HG03280 (cell line): ENCODE data around the gene FBH1.
"Not testable (repeated sequence)": the region's sequence is repeated elsewhere in the genome, so short reads cannot be mapped to it uniquely, and the experiment has no call there.

Experiments
- ATAC-seq: cut with Tn5 transposase; IDR thresholded peaks from one replicate; pipeline ENCODE4 v1.9.1; 2021; ENCODE audit warnings: mild to moderate bottlenecking, moderate library complexity; ENCODE audit not compliant: unreplicated experiment

Gene FBH1

DNA sequence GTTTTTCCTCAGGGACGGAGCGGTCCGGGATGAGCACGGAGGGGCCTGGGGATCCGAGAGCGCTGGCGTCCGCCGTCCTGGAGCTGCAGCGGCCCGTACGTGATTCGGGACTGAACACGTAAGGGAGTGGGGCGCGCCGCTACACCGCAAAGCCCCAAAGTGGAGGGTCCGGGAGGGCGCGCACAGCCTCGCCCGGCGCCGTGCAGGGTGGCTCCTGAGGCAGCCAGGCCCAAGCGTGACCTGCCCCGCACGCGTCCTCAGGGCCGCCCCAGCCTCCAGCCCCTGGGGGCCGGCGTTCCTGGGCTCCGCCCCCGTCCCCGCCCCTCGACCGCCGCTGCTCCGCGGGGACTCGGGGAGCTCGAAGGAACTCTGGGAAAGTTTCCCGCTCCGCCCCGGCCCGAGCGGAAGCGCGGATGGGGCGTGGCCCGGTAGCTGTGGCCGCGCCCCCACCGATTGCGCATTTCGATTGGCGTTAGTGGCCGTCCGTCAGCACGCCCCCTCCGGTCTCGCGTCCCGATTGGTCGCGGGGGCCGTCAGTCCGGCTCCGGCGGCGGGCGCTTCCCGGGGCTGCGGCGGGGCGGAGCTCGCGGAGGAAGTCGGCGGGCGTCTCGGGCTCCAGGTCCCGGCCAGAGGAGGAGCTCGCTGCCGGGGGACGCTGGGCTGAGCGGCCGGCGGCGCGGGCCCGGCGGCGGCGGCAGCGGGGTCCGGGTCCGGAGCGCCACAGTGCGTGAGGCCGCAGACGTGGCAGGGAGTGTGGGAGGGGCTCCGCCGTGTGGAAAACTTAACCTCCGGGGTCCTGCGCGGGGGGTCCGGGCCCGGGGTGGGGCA lies at the start of gene FBH1, which contains the start of gene ANKRD16:
Gene FBH1, plus strand, starts transcription at position 620 of the 828 bp plus-strand sequence. Its CDS starts 103 bp downstream, at position 723.
Gene ANKRD16, minus strand, starts transcription at position 270 of the 828 bp plus-strand sequence. CDS start 539 bp downstream, outside the sequence.
- peak; percentile 87 for ATAC-seq

DNA sequence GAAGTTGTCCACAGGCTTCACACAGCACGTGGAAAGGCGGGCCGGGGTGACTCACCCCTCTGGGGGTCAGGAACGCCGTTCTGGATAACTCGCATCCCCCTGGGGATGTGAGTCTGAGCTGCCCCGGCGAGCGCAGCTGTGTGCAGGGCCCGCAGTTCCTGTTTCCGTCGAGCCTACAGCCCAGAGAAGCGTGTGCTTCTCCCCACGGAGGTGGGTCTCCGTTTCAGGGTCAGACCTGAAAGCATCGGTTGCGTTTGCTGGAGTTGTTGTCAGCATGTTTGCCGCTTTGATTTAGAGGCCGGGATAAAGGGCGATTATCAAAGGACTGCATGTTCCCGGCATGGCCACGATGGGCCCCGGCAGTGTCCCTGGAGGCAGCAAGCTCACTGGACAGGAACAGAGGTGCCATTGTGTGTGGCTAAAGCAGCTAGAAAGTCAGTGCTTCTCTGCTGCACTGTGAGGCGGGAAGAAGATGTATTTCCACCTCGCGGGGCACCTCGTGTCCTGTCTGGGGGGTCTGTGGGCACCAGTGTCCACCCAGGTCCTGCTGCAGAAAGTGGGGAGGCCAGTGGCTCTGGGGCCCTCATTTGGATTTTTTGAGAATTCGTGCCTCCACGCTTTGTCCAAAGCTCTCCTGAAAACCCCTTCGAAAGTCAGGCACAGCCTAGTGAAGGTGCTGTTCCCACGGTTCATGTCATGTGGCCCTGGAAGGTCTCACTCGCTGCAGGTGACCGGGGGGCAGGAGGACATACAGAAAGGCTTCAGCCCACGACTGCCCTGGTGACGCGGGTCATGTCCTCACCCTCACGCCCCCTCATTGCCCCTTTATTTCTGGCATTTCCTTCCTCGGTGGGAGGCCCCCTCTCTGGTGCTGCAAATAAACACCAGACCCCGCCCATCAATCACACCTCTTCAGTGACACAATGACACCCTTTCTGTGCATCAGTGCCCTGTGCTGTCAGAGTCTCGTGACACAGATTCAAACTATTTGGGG lies 49.4 kb upstream of the FBH1 start:
- ATAC-seq: peak; percentile 81

DNA sequence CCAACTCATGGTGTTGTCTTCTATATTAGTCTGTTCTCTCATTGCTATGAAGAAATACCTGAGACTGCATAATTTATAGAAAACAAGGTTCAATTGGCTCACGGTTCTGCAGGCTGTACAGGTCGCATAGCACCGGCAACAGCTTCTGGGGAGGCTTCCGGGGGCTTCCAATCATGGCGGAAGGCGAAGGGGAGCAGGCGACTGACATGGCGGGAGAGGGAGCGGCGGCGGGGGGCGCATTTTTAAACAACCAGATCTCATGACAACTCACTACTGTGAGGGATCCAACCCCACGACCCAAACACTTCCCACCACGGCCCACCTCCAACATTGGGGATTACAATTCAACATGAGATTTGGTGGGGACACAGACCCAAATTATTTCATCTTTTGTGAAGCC lies 48.1 kb upstream of the FBH1 start:
- ATAC-seq: no peak

DNA sequence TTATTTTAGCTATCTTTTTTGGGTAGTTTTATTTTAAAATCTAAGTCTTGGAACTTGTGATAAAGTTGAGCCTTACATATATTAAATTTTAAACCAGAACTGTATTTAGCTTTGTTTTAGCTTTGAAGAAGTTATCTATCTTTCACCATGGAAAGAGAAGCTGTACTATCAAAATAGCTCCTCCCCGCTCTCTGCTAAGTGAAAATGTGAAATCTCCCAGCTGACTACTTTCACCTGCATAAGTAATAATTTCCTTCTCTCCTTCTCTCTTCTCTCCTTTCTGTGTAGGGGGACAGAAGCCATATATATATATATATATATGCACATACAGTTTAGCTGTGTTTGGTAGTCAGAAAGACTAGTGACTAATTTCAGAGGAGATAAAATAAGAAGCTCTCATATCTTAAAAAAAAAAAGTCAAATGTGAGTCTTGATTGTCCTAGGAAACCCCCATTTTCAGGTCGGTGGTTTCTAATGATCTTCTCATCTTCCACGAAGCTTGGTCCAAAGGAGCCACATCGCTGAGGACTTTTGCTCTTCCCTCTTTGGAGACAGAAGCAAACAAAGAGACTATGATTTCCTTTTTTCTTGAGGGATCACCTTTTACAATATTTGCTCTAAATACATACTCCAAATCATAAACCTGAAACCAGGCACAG lies 46.2 kb upstream of the FBH1 start:
- ATAC-seq: no peak

DNA sequence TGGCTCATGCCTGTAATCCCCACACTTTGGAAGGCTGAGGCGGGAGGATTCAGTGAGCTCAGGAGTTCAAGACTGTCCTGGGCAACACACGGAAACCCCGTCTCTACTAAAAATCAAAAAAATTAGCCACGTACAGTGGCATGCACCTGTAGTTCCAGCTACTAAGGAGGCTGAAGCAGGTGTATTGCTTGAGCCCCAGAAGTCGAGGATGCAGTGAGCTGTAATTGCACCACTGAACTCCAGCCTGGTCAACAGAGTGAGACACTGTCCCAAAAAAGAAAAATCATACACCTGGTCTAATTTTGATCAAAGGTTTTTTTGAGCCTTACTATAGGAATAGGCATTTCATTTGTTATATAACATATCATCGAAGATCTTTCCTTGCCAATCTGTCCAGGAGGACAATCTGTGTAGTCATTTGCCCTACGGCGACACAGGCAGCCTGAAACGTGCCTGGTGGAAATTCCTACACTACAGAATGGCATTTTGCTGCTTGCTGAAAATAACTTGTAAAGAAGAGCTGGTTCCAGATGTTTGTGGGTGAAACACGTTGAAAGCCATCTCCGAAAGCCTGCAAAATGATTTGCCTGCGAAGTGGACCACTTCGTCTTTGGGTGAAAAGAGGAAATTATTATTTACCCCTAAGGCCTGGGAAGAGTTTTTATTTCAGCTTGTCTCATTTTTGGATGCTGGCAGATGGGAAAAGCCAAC lies 45.5 kb upstream of the FBH1 start:
- no peak for ATAC-seq

DNA sequence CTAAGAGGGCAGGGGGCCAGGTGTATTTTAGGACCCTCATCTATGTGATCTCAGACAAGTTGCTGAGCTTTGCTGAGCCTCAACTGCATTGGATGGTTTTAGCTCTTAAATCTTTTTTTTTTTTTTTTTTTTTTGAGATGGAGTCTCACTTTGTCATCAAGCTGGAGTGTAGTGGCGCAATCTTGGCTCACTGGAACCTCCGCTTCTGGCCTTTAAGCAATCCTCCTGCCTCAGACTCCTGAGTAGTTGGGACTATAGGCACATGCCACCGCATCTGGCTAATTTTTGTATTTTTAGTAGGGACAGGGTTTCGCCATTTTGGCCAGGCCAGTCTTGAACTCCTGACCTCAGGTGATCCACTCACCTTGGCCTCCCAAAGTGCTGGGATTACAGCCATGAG lies 43.4 kb upstream of the FBH1 start:
- ATAC-seq: not testable (repeated sequence)

DNA sequence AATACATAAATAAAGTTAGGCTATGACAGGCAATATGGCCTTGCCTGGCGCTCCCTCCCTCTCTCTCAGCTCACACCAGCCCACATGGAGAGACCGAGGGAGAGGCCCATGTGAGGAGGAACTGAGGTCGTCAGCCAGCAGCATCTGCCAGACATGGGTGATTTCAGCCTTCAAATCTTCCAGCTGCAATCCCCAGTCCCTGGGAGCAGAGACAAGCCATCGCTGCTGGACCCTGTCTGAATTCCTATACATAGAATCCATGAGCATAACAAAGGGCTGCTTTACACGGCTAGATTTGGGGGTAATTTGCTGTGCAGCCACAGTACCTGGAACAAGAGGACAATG lies 35.9 kb upstream of the FBH1 start:
- no peak for ATAC-seq

DNA sequence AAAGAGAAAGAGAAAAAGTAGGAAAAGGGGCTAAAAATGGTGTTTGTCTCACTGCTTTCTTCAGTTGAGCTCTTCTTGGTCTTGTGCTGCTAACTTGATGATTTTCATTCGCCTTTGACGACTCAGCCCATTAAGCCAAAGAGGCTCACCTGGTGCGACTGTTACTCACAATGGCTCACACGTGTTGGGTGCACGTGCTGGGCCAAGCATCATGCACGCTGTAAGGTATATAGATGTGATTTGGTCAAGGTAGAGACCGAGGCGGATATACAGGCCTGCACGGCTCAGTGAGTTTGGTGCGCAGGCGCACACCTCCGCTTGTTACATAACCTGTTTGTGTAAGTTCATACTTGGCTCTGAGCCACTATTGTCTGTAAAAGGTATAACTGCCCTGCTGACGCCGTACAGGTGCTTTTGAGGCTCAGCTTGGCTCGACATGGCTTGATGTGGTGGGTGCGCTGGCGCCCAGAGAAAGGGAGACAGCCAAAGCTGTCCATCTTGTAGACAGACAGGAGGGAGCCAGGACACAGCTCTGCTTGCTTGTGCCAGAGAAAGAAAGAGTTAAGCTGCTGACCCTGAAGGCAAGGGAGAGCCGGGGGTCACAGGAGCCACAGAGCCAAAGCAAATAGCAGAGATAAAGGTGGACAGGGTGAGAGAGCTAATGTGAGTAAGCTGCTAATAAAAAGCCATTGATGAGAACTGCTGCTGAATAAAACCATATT lies 33.9 kb upstream of the FBH1 start:
- ATAC-seq: no peak

DNA sequence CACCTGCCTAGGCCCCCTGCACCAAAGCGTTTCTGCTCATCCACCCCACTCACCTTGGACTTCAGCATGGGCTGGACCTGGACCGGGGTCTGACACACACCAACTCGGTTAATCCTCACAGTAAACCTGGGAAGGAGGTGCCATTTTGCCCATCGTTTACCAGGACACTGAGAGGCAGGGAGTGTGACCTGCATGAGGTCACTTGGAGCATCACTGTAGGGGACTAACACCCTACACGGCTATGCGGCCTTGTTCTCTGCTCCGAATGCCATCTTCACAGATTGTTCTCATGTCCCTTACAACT lies 33.4 kb upstream of the FBH1 start:
- ATAC-seq: no peak

DNA sequence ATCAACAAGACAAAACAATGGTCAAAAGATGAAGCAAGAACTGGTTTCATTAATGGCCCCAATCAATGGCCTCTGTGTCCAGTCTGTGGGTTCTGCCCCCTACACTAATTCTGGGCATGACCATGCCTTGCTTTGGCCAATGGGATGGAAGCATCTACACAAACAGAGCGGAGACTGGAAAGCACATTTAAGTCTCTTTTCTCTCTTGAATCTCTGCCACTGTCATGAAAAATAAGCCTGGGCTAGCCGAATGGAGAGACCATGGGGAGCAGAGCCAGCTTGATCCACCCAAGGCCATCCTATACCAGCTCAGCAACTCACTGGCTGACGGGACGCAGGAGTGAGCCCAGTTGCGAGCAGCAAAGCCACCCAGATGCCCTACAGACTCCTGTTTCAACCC lies 31.2 kb upstream of the FBH1 start:
- ATAC-seq: no peak

DNA sequence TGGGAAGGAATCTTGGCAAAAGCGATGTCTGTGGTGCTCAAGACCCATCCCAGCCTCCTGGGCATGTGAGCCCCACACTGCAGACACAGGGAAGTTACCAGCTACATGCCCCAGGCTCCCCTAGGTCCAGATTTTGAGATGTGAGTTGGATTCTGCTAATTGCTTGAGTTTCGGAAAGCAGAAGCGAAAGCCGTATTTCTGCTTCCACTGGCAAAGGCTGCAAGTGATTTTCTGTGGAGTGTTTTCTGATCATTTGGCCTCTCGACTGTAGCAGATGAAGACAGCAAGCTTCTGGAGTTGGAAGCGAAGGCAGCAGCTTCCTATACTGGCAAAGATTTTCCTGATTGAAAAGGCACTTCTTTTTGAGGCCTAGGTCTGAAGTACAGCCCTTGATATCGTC lies 30.0 kb upstream of the FBH1 start:
- ATAC-seq: no peak

DNA sequence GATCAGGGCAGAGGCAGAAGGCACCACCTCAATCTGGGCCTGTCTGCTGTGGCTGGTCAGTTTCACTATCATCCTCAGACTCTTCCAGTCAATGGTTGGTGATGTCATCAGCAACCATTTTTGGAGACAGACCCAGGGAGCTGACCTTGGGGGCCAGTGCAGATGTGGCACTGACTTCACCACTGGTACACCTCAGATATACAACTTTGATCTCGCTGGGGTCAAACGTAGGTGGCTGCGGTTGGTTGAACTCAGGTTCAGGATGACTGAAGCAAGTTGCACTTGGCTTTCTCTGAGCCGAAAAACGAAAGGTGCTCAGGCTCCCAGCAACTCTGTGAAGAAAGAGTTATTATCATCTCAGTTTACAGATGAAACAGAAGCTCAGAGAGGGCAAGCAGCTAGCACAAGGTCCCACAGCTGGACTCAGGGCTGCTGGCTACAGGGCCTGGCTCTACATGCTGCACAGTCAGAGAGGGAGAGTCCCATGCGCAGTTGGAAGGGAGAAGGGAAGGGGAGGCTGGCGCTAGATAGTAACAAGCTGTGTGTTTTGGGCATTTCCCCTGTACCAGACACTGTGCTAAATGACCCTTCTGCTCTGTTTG lies 27.6 kb upstream of the FBH1 start:
- peak; percentile 95 for ATAC-seq

DNA sequence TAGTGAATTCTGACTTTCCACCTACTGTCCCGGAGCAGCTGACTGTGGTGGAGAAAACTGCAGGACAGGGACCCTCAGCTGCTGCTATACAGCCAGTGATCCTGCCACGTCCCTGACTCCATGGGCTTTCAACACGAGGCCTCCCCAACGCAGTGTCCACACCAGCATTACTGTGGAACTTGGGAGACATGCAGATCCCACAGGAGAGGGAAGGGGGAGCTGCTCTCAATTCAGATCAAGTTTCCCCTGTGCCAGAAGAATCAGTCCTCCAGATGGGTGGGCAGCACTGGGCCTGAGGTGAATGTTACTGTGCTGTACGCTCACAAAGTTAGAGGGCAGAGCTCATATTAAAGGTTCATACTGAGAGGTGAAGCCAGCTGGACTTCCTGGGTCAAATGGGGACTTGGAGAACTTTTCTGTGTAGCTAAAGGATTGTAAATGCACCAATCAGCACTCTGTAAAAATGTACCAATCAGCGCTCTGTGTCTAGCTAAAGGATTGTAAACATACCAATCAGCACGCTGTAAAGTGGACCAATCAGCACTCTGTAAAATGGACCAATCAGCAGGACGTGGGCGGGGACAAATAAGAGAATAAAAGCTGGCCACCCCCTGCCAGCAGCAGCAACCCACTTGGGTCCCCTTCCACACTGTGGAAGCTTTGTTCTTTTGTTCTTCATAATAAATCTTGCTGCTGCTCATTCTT lies 26.9 kb upstream of the FBH1 start:
- ATAC-seq: not testable (repeated sequence)

DNA sequence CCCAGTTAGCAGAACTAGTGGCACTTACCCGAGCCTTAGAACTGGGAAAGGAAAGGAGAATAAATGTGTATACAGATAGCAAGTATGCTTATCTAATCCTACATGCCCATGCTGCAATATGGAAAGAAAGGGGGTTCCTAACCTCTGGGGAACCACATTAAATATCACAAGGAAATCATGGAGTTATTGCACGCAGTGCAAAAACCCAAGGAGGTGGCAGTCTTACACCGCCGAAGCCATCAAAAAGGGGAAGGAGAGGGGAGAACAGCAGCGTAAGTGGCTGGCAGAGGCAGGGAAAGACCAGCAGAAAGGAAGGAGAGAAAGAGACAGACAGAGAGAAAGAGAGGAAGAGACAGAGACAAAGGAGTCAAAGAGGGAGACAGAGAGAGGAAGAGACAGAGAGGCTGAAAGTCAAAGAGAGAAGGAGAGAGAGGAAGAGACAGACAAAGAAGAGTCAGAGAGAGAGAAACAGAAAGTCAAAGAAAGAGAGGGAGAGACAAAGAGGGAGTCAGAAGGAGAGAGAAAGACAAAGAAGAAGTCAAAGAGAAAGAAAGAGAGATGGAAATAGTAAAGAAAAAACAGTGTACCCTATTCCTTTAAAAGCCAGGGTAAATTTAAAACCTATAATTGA lies 23.5 kb upstream of the FBH1 start:
- ATAC-seq: not testable (repeated sequence)

DNA sequence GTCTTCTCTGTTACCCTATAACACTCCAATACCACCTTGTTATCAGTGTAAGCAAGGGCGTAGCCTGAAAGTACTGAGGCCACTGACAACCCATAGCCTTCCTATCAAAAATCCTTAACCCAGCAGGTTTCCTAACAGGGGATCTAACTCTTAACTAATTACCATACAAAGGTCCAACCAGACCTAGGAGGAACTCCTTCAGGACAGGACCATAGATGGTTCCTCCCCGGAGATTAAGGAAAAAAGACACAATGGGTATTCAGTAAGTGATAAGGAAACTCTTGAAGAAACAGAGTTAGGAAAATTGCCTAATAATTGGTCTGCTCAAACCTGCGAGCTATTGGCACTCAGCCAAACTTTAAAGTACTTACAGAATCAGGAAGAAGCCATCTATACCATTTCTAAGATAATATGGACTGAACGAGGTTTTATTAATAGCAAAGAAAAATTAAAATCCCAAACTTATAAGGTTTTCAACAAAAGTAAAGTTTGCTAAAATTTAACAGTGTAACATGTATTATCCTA lies 22.9 kb upstream of the FBH1 start:
- not testable (repeated sequence) for ATAC-seq

DNA sequence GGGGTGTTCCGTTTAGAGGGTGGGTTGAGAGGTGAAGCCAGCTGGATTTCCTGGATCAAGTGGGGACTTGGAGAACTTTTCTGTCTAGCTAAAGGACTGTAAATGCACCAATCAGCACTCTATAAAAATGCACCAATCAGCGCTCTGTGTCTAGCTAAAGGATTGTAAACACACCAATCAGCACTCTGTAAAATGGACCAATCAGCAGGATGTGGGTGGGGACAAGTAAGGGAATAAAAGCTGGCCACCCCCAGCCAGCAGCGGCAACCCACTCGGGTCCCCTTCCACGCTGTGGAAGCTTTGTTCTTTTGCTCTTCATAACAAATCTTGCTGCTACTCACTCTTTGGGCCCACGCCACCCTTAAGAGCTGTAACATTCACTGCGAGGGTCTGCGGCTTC lies 21.7 kb upstream of the FBH1 start:
- ATAC-seq: not testable (repeated sequence)

DNA sequence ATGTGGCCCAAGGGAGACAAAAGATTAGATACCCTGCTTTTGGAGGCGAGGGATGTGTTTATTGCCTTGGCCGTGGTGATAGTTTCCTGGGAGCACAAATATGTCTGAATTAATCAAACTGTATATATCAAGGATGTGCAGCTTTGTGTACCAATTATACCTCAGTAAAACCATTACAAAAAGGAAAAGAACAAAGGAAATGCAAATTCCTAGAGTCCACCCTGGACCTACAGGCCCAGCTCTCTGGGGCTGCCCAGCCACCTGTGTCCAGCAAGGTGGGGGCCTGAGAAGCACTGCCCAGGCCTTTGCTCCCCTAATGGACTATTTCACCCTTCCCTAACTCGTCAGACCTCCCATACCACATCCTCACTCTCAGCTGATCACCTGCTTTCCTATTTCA lies 20.9 kb upstream of the FBH1 start:
- no peak for ATAC-seq

DNA sequence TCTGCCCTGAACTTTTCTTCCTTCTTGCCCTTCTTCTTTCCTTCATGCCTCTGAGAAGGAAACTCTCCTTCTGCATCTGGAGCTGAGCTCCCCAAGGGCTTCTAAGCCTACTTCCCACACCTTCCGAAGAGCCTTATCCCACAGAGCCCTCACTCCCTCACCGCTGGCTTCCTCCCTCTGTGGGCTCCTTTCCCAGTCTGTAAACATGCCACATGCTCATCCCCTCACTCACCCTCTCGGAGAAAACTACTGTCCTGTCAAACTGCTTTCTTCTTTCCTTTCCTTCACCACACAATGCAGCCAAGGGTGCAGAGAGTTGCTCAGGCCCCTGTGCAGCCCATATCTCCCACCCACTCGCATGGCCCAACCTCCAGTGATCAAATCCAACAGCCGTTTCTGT lies 18.4 kb upstream of the FBH1 start:
- ATAC-seq: no peak
